ENCODE results near the gene PPP1R16B. TPM values are rescaled to one million over a fixed set of nuclear protein-coding genes. Genes with fewer than 3 reads are reported as not detected.

Gene PPP1R16B
- total RNA-seq, 5 donors from 2014 or later (not counting 1 experiment from before 2014, with no cell fraction given) = 32.0 to 58.5 (median 50.2) TPM

DNA sequence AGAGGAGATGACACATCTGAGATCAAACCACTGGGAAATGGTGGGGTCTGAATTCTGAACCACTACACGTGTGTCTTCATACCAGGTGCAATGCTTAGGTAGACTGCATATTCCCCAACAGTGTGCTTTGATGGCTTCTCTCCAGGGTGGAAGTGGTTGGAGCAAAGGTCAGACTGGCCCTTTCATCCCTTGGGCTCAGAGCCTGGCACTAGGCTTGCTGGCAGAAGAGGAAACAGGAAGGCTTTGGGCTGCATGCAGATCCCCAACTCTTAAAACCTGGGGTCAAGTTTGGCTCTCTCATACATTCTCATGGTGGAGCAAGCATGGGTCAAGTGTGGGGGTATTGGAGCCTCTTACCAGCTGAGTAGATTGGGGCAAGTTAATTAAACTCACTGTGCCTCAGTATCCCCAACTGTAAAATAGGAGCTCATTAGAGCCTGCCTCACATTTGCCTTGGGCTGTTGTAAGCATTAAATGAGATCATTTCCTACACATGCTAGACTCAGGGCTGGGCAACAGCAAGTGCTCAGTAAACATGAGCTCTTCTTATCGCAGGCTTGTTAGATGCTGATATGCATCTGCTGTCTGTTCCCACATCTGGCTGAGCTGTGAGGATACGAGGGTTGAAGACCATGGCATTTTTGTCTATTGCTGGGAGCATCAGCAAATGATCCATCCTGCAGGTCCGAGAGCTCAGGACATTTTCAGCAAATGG is 69.1 kb downstream of the PPP1R16B start:
- Mint-ChIP-seq H3K27me3 (no peaks in the 10 kb centered on the region), H3K4me3 (peak overlapping the region; percentile 76 to 84 (median 77)), H3K27ac (peak overlapping the region; percentile 90 to 96), H3K36me3 (no peaks in the 10 kb centered on the region), H3K4me1 (peaks cover 92 to 96% (median 93%) of the 10 kb centered on the region in 3 donors), H3K9me3 (no peaks in the 10 kb centered on the region)
- DNase-seq = peak in 25 of 35 experiments; percentile 16 to 74 (median 32)
- ATAC-seq (replicated peaks in 1 of 4) = peak; percentile 47 to 63 (median 60)
- Histone ChIP-seq H3K36me3 (ENCODE audit: control insufficient read depth in 2 of 2, extremely low read depth in 1 of 2, insufficient read depth in 1 of 2, low read length in 1 of 2) (no peaks in the 10 kb centered on the region), H3K27me3 (replicated peaks in 1 of 2; ENCODE audit: control insufficient read depth in 2 of 2, extremely low read depth in 1 of 2, insufficient read depth in 2 of 2, low read length in 1 of 2) (no peaks in the 10 kb centered on the region), H3K4me3 (ENCODE audit: control insufficient read depth in 1 of 2, extremely low read depth in 1 of 2, low read length in 1 of 2) (peak overlapping the region; percentile 35 to 55), H3K27ac (ENCODE audit: low read length) (peak overlapping the region; percentile 94), H3K4me1 (ENCODE audit: control insufficient read depth in 1 of 2, extremely low read depth in 1 of 2, insufficient read depth in 2 of 2, low read length in 2 of 2) (peaks cover 40 to 69% of the 10 kb centered on the region in 2 experiments), H3K9me3 (no peaks in the 10 kb centered on the region)
- ChIA-PET CTCF (interaction anchor here (0.8 to 4.9 kb wide), 5 partner anchors 17 to 85 kb away, joined by 3 to 41 read pairs (median 5); partner anchors contain the start of gene PPP1R16B (in 1 of the 2)), POLR2A (interaction anchor here (0.8 to 5.0 kb wide), 10 partner anchors 9 to 69 kb away, joined by 3 to 79 read pairs (median 4); partner anchors contain the start of gene PPP1R16B (in 1 of the 2))
- 3% methylated on average over 3 of the region's 4 CpGs for WGBS (ENCODE audit: insufficient coverage)

DNA sequence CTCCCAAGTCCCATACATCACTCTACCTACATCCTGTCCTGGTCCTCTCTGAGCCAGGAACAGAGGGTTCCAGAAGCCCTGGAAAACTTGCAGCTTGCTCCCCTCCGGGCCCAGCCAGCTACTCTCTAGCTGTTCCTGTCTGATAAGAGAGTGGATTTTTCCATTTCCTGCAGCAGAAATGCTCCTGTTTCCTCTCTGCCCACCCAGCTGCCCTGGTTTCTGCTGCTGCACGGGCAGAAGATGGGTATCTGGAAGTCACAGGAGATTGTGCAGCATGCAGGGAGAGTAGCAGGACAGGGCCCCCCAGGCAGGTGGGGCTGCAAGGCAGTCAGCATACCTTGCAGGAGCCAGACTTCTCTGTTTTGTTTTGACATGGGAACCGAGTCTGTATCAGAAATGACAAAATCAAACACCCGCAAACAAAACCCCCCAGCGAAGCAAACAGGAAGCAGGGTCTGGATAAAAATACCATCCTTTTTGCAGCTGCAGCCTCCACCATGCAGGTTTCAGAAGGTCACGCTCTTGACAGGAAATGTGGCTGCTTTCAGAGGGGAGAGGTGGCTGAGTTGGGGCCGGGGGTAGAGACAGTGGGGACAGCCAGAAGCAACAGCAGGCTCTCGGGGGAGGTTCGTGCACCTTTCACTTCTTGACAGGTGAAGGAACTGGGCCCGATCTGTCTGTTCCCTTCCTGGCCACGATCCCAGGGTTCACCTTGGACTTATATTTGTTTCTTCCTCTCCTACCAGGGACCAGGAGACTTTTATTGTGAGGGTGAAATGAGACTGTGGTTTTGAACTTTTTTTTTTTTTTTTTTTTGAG is 69.9 kb downstream of the PPP1R16B start:
- Mint-ChIP-seq H3K4me1 (peaks cover 94 to 98% (median 95%) of the 10 kb centered on the region in 3 donors), H3K4me3 (peak overlapping the region; percentile 76 to 84 (median 77)), H3K36me3 (peaks cover 2% of the 10 kb centered on the region), H3K27me3 (no peaks in the 10 kb centered on the region), H3K9me3 (no peaks in the 10 kb centered on the region), H3K27ac (peak overlapping the region; percentile 90 to 96)
- Histone ChIP-seq H3K36me3 (ENCODE audit: control insufficient read depth in 2 of 2, extremely low read depth in 1 of 2, insufficient read depth in 1 of 2, low read length in 1 of 2) (no peaks in the 10 kb centered on the region), H3K4me1 (ENCODE audit: control insufficient read depth in 1 of 2, extremely low read depth in 1 of 2, insufficient read depth in 2 of 2, low read length in 2 of 2) (peaks cover 40 to 64% of the 10 kb centered on the region in 2 experiments), H3K9me3 (no peaks in the 10 kb centered on the region), H3K27ac (ENCODE audit: low read length) (peak overlapping the region; percentile 94), H3K4me3 (ENCODE audit: control insufficient read depth in 1 of 2, extremely low read depth in 1 of 2, low read length in 1 of 2) (peak overlapping the region; percentile 35 to 55), H3K27me3 (replicated peaks in 1 of 2; ENCODE audit: control insufficient read depth in 2 of 2, extremely low read depth in 1 of 2, insufficient read depth in 2 of 2, low read length in 1 of 2) (no peaks in the 10 kb centered on the region)
- CTCF ChIA-PET = interaction anchor here (0.8 to 4.9 kb wide), 5 partner anchors 18 to 85 kb away, joined by 3 to 41 read pairs (median 5); partner anchors contain the start of gene PPP1R16B (in 1 of the 2)
- ATAC-seq (replicated peaks in 1 of 4) (peak; percentile 65 to 72 (median 72)), DNase-seq (peak; percentile 50 to 85 (median 71))
- WGBS (ENCODE audit: insufficient coverage) = 0% methylated on average over 1 of the region's 11 CpGs
- POLR2A ChIA-PET = interaction anchor here (0.8 to 5.0 kb wide), 10 partner anchors 8 to 70 kb away, joined by 3 to 79 read pairs (median 4); partner anchors contain the start of gene PPP1R16B (in 1 of the 2)

DNA sequence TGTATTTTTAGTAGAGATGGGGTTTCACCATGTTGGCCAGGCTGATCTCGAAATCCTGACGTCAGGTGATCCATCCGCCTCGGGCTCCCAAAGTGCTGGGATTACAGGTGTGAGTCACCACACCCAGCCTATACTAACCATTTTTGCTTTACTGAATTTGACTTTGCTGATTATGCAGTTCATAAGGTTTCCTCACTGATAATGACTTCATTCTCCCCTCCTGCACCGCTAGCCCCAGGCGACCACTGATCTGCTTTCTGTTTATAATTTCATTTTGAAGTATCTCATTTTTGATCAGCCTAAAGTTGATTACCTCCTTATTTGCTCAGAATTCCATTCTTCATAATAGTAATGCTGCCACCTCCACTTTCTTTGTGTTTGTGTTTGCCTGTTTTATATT is 72.0 kb downstream of the PPP1R16B start:
- H3K4me3 ChIP-seq (ENCODE audit: control insufficient read depth in 1 of 2, extremely low read depth in 1 of 2, low read length in 1 of 2) = no peak overlapping the region
- POLR2A ChIA-PET = interaction anchor here in 1 of 2 donors (5.0 kb wide), 1 partner anchor 36 kb away, joined by 79 read pairs; no protein-coding TSS in a partner anchor
- H3K9me3 ChIP-seq = no peaks in the 10 kb centered on the region
- Mint-ChIP-seq H3K4me3 (no peak overlapping the region), H3K36me3 (peaks cover 8% of the 10 kb centered on the region), H3K4me1 (peaks cover 95 to 98% (median 96%) of the 10 kb centered on the region in 3 donors), H3K27me3 (no peaks in the 10 kb centered on the region), H3K9me3 (no peaks in the 10 kb centered on the region), H3K27ac (peak overlapping the region; percentile 77)
- DNase-seq = no peak
- no peak for ATAC-seq (replicated peaks in 1 of 4)
- peaks cover 34 to 63% of the 10 kb centered on the region in 2 experiments for H3K4me1 ChIP-seq (ENCODE audit: control insufficient read depth in 1 of 2, extremely low read depth in 1 of 2, insufficient read depth in 2 of 2, low read length in 2 of 2)
- CTCF ChIA-PET = no interaction called here
- H3K27ac ChIP-seq (ENCODE audit: low read length) = no peak overlapping the region
- WGBS (ENCODE audit: insufficient coverage) = 70% methylated on average over 2 of the region's 6 CpGs
- H3K36me3 ChIP-seq (ENCODE audit: control insufficient read depth in 2 of 2, extremely low read depth in 1 of 2, insufficient read depth in 1 of 2, low read length in 1 of 2) = no peaks in the 10 kb centered on the region
- no peaks in the 10 kb centered on the region for H3K27me3 ChIP-seq (replicated peaks in 1 of 2; ENCODE audit: control insufficient read depth in 2 of 2, extremely low read depth in 1 of 2, insufficient read depth in 2 of 2, low read length in 1 of 2)

DNA sequence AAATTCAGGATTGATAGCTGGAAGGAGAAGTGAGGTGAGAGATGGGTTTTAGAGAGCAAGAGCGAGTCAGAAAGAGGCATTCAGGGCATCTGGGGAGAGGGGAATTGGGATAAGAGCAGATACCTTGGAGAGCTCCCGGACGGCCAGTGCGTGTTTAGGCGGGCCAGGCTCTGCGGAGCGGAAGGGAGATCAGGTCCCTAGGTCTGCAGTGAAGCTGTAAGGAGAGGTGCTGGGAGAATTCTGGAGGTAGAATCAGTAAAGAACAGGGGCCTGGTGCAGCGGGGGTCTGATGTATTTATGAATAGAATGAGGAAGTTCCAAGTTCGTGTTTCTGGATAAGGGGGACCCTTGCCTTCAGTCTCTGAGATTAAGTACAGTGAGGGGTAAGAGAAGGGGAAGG is 73.4 kb downstream of the PPP1R16B start:
- POLR2A ChIA-PET = interaction anchor here (0.7 to 1.1 kb wide), 3 partner anchors 9 to 38 kb away, joined by 3 read pairs; no protein-coding TSS in a partner anchor
- H3K36me3 Mint-ChIP-seq = peaks cover 12% of the 10 kb centered on the region
- Histone ChIP-seq H3K27ac (ENCODE audit: low read length) (no peak overlapping the region), H3K4me1 (ENCODE audit: control insufficient read depth in 1 of 2, extremely low read depth in 1 of 2, insufficient read depth in 2 of 2, low read length in 2 of 2) (peaks cover 24 to 63% of the 10 kb centered on the region in 2 experiments), H3K9me3 (no peaks in the 10 kb centered on the region), H3K27me3 (replicated peaks in 1 of 2; ENCODE audit: control insufficient read depth in 2 of 2, extremely low read depth in 1 of 2, insufficient read depth in 2 of 2, low read length in 1 of 2) (no peaks in the 10 kb centered on the region), H3K36me3 (ENCODE audit: control insufficient read depth in 2 of 2, extremely low read depth in 1 of 2, insufficient read depth in 1 of 2, low read length in 1 of 2) (peaks cover 0 to 3% of the 10 kb centered on the region in 2 donors), H3K4me3 (ENCODE audit: control insufficient read depth in 1 of 2, extremely low read depth in 1 of 2, low read length in 1 of 2) (no peak overlapping the region)
- WGBS (ENCODE audit: insufficient coverage) = 94% methylated on average over 9 of the region's 9 CpGs
- no peak overlapping the region for H3K4me3 Mint-ChIP-seq
- no peaks in the 10 kb centered on the region for H3K27me3 Mint-ChIP-seq
- ATAC-seq (replicated peaks in 1 of 4) (no peak), DNase-seq (no peak)
- CTCF ChIA-PET = interaction anchor here in 1 of 2 donors (1.0 to 1.3 kb wide), 2 partner anchors 14 to 126 kb away, joined by 3 to 4 read pairs; no protein-coding TSS in a partner anchor
- H3K9me3 Mint-ChIP-seq = no peaks in the 10 kb centered on the region
- H3K27ac Mint-ChIP-seq = peak overlapping the region; percentile 77
- H3K4me1 Mint-ChIP-seq = peaks cover 95 to 96% (median 96%) of the 10 kb centered on the region in 3 donors

DNA sequence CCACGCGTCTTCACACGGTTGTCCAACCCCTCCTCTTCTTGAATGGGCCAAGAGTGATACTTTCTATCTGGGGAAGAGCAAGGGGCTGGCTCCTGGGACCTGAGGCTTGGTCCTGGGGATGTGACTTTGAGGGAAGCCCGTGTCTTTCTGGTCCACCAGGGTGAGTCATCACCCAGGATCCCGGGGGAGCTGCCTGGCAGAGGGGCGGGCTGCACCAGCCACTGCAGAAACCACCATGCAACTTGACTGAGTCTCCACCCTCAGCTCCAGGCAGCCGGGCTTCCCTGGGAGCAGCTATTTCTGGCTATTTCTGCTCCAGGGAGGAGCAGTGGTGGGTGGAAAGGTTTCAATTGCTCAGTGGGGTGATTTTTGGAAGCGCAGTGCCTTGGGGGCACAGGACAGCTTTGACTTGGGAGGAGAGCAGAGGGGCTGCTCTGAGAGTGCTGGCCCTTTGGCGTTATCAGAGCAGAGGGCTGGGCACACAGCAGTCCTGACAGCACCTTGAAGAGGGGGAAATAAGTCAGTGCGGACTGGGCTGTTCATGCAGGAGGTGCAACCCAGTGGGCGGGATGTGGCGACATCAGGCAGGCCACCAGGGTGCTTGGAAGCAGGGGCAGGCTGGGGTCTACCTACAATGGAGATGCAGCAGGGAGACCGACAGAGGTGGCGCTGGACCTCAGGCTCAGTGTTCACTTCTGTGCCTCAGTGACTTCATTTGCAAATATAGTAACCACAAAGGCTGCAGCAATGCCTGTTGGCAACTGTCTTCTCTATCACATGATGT is 75.6 kb downstream of the PPP1R16B start:
- POLR2A ChIA-PET = interaction anchor here in 1 of 2 donors (0.6 kb wide), 1 partner anchor 129 kb away, joined by 3 read pairs; no protein-coding TSS in a partner anchor
- ATAC-seq (replicated peaks in 1 of 4) (no peak), DNase-seq (no peak)
- no peaks in the 10 kb centered on the region for H3K9me3 Mint-ChIP-seq
- H3K36me3 Mint-ChIP-seq = peaks cover 12% of the 10 kb centered on the region
- 93% methylated on average over 8 of the region's 14 CpGs for WGBS (ENCODE audit: insufficient coverage)
- peaks cover 77 to 83% (median 79%) of the 10 kb centered on the region in 3 donors for H3K4me1 Mint-ChIP-seq
- CTCF ChIA-PET = interaction anchor here in 1 of 2 donors (0.9 kb wide), 1 partner anchor 12 kb away, joined by 4 read pairs; no protein-coding TSS in a partner anchor
- Histone ChIP-seq H3K36me3 (ENCODE audit: control insufficient read depth in 2 of 2, extremely low read depth in 1 of 2, insufficient read depth in 1 of 2, low read length in 1 of 2) (peaks cover 4 to 6% of the 10 kb centered on the region in 2 donors), H3K27ac (ENCODE audit: low read length) (no peak overlapping the region), H3K4me1 (ENCODE audit: control insufficient read depth in 1 of 2, extremely low read depth in 1 of 2, insufficient read depth in 2 of 2, low read length in 2 of 2) (peaks cover 4 to 46% of the 10 kb centered on the region in 2 experiments), H3K27me3 (replicated peaks in 1 of 2; ENCODE audit: control insufficient read depth in 2 of 2, extremely low read depth in 1 of 2, insufficient read depth in 2 of 2, low read length in 1 of 2) (no peaks in the 10 kb centered on the region), H3K9me3 (no peaks in the 10 kb centered on the region), H3K4me3 (ENCODE audit: control insufficient read depth in 1 of 2, extremely low read depth in 1 of 2, low read length in 1 of 2) (no peak overlapping the region)
- peak overlapping the region; percentile 73 to 95 for H3K27ac Mint-ChIP-seq
- H3K27me3 Mint-ChIP-seq = no peaks in the 10 kb centered on the region
- peak overlapping the region in 1 of 3 donors; percentile 17 for H3K4me3 Mint-ChIP-seq

All from T-cell (primary cell).